B cell (primary cell): ENCODE measurements around the gene TULP1. TPM values are rescaled to one million over a fixed set of nuclear protein-coding genes. Genes with fewer than 3 reads are reported as not detected.
A peak's percentile ranks its signal among the peaks of the same experiment; 100 is the strongest.

Experiments
- ATAC-seq: fragments of 200-7000 bp; cut with Tn5 transposase; one replicate; pipeline ENCODE4 v1.10.0; 2021; ENCODE audit warnings: low read depth, mild to moderate bottlenecking, moderate number of reproducible peaks, moderate library complexity
- CTCF ChIA-PET: fragments of 350-600 bp; sonication (Branson Sonifier 250); formaldehyde crosslinking; loops from one replicate; lab custom pipeline; 2021; ENCODE audit warnings: antibody characterized with exemption, inconsistent platforms; lab: Charles Lee
- POLR2A ChIA-PET: fragments of 350-600 bp; sonication (Branson Sonifier 250); formaldehyde crosslinking; loops from one replicate; lab custom pipeline; 2021; ENCODE audit warnings: antibody characterized with exemption; lab: Charles Lee
- DNase-seq: peaks from one replicate; pipeline ENCODE4 v3.0.0; 2013
- H2AFZ ChIP-seq: 2 replicates; pipeline ENCODE4 v1.6.1; 2012; ENCODE audit warnings: mild to moderate bottlenecking, low read depth, low read length; ENCODE audit not compliant: insufficient read depth, poor library complexity, severe bottlenecking
- H3K27ac ChIP-seq, 2 donors: 1 replicate in 1 of 2; 2 replicates in 1 of 2; pipeline ENCODE4 v1.5.1; 2012 to 2013; ENCODE audit warnings: low read length in 2 of 2, mild to moderate bottlenecking in 2 of 2, moderate library complexity in 1 of 2
- H3K27me3 ChIP-seq, 4 experiments: fragments of 200-600 bp in 1 of 4; sonication (generic) in 1 of 4; replicated peaks in 1 of 4; 1 replicate in 2 of 4; 2 replicates in 2 of 4; pipeline versions ENCODE4 v1.6.1 to v1.7.0; 2013 to 2016; ENCODE audit warnings: low read length in 3 of 4, mild to moderate bottlenecking in 2 of 4, mixed read lengths in 1 of 4, moderate library complexity in 1 of 4; ENCODE audit not compliant: insufficient read depth in 4 of 4, control insufficient read depth in 3 of 4; ENCODE audit errors: control extremely low read depth in 1 of 4
- H3K36me3 ChIP-seq, 2 experiments: replicated peaks in 1 of 2; 1 replicate in 1 of 2; 2 replicates in 1 of 2; pipeline versions ENCODE4 v1.6.1 to v1.7.1; 2013; ENCODE audit warnings: low read length in 1 of 2; ENCODE audit not compliant: insufficient read depth in 2 of 2, control insufficient read depth in 1 of 2; ENCODE audit errors: control extremely low read depth in 1 of 2, extremely low read depth in 1 of 2
- H3K4me1 ChIP-seq, 2 donors: fragments of 200-600 bp in 1 of 2; sonication (generic) in 1 of 2; 1 replicate in 1 of 2; 2 replicates in 1 of 2; pipeline versions ENCODE4 v1.5.1 to v1.6.1; 2013 to 2017; ENCODE audit warnings: low read length in 2 of 2; ENCODE audit not compliant: control insufficient read depth in 2 of 2, insufficient read depth in 2 of 2
- H3K4me2 ChIP-seq: replicated peaks from 2 replicates; pipeline ENCODE3; 2012; ENCODE audit warnings: mild to moderate bottlenecking, low read depth, low read length; ENCODE audit not compliant: poor library complexity, severe bottlenecking
- H3K4me3 ChIP-seq, 5 experiments: fragments of 200-600 bp in 1 of 5; sonication (generic) in 1 of 5; 1 replicate in 3 of 5; 2 replicates in 2 of 5; pipeline versions ENCODE4 v1.5.1 to v1.7.0; 2011 to 2016; ENCODE audit warnings: low read length in 4 of 5, mild to moderate bottlenecking in 4 of 5, low read depth in 2 of 5, control low read depth in 1 of 5, moderate library complexity in 1 of 5; ENCODE audit not compliant: insufficient read depth in 1 of 5; ENCODE audit errors: control extremely low read depth in 1 of 5, extremely low read depth in 1 of 5
- H3K79me2 ChIP-seq: fragments of 200-600 bp; sonication (generic); one replicate; pipeline ENCODE4 v1.6.0; 2016; ENCODE audit warnings: low read length; ENCODE audit not compliant: control insufficient read depth, insufficient read depth
- H3K9ac ChIP-seq: fragments of 200-600 bp; sonication (generic); 2 replicates; pipeline ENCODE4 v1.6.1; 2017; ENCODE audit warnings: mild to moderate bottlenecking, low read length, moderate library complexity
- H3K9me3 ChIP-seq, 3 donors: one replicate each; pipeline versions ENCODE4 v1.6.1 to v1.7.1; 2013; ENCODE audit warnings: low read length in 2 of 3; ENCODE audit not compliant: control insufficient read depth in 2 of 3, insufficient read depth in 1 of 3; ENCODE audit errors: control extremely low read depth in 1 of 3
- H4K20me1 ChIP-seq: 2 replicates; pipeline ENCODE4 v1.6.0; 2012; ENCODE audit warnings: mild to moderate bottlenecking, low read length; ENCODE audit not compliant: insufficient read depth, control insufficient read depth, poor library complexity, severe bottlenecking
- H3K27ac Mint-ChIP-seq: one replicate; pipeline ENCODE4 v1.8.0; 2021; ENCODE audit warnings: mixed read lengths
- H3K27me3 Mint-ChIP-seq: one replicate; pipeline ENCODE4 v1.8.0; 2021; ENCODE audit warnings: mixed read lengths
- H3K4me1 Mint-ChIP-seq: one replicate; pipeline ENCODE4 v1.8.0; 2021; ENCODE audit warnings: mixed read lengths
- H3K4me3 Mint-ChIP-seq: one replicate; pipeline ENCODE4 v1.8.0; 2021; ENCODE audit warnings: mixed read lengths
- H3K9me3 Mint-ChIP-seq: one replicate; pipeline ENCODE4 v1.8.0; 2022; ENCODE audit warnings: mixed read lengths; ENCODE audit not compliant: insufficient read depth
- EZH2 ChIP-seq: IDR thresholded peaks from 2 replicates; pipeline ENCODE4 v1.6.1; 2012; ENCODE audit warnings: borderline replicate concordance, low read depth, mild to moderate bottlenecking, moderate library complexity, low read length; ENCODE audit not compliant: insufficient read depth, poor library complexity, severe bottlenecking
- WGBS: methylation state at CpG from one replicate; pipeline ENCODE4 v1.1.5; 2013; ENCODE audit warnings: missing lambda C conversion rate; ENCODE audit not compliant: insufficient coverage; 5-methylcytosine and 5-hydroxymethylcytosine counted together
- intact Hi-C: fragments of 100-400 bp; cut with micrococcal nuclease; formaldehyde crosslinking; loops from one replicate; pipeline ENCODE4 v1.10.0; 2022
- polyA minus RNA-seq: library from RNA; depleted of rRNA, polyadenylated mRNA; stranded (reverse); fragments of >200 nt; gene quantifications from 2 replicates; pipeline ENCODE4 v1.2.3, GENCODE V29; 2012
- polyA plus RNA-seq: library from polyadenylated mRNA; depleted of rRNA; stranded (reverse); fragments of >200 nt; gene quantifications from 2 replicates; pipeline ENCODE4 v1.2.3, GENCODE V29; 2012
- total RNA-seq, 2 donors: library from RNA; stranded (reverse); fragments of 120-200 nt in 1 of 2; gene quantifications; 1 replicate in 1 of 2; 2 replicates in 1 of 2; pipeline versions ENCODE4 v1.2.3 to v1.2.4, GENCODE V29; 2013 to 2022
- TF ChIP-seq, protein P1 (sequence below): fragments of 200-600 bp; IDR thresholded peaks from one replicate; pipeline ENCODE4 v1.8.0; 2022; ENCODE audit warnings: antibody characterized with exemption, mild to moderate bottlenecking

The TULP1 gene
- total RNA-seq (not detected in 2 replicates), polyA plus RNA-seq (not detected in 2 replicates), polyA minus RNA-seq (not detected in 2 replicates)
- not detected for total RNA-seq (2013)

DNA sequence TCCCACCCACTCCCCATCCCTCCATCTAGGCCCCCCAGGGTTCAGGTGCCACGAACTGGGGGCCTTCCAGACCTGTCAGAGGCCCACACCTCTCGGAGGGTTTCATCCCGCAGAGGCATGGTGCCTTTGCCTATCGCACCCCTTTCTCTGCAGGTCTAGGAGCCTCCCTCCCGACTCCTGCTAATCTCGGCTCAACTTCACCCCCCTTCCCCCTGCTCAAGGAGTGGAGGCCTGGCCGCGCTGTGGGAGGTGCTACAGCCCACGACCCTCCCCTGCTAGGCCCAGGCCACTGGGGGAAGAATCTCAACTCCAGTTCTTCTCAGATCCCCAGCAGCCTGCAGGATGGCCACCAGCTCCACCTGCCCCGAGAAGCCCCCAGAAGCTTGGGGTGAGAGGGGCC is at the start of gene TULP1:
Gene TULP1 (minus strand): TSS at position 157 of the 400 bp plus-strand sequence. CDS start 38 bp downstream, at position 119.
- ChIA-PET POLR2A (no interaction called here), CTCF (no interaction called here)
- ATAC-seq (no peak), DNase-seq (no peak)
- Mint-ChIP-seq H3K27ac (no peak within 1 kb of the TSS), H3K9me3 (no peaks in the 10 kb centered on the region), H3K4me1 (peaks cover 7% of the 10 kb centered on the region), H3K4me3 (no peak within 1 kb of the TSS), H3K27me3 (peaks cover 29% of the 10 kb centered on the region)
- H3K4me1 ChIP-seq = peaks cover 8 to 14% of the 10 kb centered on the region in 2 donors
- H3K27me3 ChIP-seq = peaks cover 0 to 34% (median 18%) of the 10 kb centered on the region in 4 experiments
- no peak within 1 kb of the TSS for H3K27ac ChIP-seq
- no peak within 1 kb of the TSS for H2AFZ ChIP-seq
- H3K36me3 ChIP-seq = no peaks in the 10 kb centered on the region
- H4K20me1 ChIP-seq = no peaks in the 10 kb centered on the region
- H3K79me2 ChIP-seq = no peaks in the 10 kb centered on the region
- TF ChIP-seq, protein P1, sequence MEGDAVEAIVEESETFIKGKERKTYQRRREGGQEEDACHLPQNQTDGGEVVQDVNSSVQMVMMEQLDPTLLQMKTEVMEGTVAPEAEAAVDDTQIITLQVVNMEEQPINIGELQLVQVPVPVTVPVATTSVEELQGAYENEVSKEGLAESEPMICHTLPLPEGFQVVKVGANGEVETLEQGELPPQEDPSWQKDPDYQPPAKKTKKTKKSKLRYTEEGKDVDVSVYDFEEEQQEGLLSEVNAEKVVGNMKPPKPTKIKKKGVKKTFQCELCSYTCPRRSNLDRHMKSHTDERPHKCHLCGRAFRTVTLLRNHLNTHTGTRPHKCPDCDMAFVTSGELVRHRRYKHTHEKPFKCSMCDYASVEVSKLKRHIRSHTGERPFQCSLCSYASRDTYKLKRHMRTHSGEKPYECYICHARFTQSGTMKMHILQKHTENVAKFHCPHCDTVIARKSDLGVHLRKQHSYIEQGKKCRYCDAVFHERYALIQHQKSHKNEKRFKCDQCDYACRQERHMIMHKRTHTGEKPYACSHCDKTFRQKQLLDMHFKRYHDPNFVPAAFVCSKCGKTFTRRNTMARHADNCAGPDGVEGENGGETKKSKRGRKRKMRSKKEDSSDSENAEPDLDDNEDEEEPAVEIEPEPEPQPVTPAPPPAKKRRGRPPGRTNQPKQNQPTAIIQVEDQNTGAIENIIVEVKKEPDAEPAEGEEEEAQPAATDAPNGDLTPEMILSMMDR = no peak
- TF ChIP-seq EZH2 = no peak
- H3K9me3 ChIP-seq = peaks cover 0 to 5% (median 0%) of the 10 kb centered on the region in 3 donors
- 91% methylated on average over 6 of the region's 10 CpGs for WGBS
- H3K4me2 ChIP-seq = peak within 1 kb of the TSS; percentile 50
- H3K9ac ChIP-seq = no peak within 1 kb of the TSS
- intact Hi-C loops = no loop called here
- no peak within 1 kb of the TSS for H3K4me3 ChIP-seq

DNA sequence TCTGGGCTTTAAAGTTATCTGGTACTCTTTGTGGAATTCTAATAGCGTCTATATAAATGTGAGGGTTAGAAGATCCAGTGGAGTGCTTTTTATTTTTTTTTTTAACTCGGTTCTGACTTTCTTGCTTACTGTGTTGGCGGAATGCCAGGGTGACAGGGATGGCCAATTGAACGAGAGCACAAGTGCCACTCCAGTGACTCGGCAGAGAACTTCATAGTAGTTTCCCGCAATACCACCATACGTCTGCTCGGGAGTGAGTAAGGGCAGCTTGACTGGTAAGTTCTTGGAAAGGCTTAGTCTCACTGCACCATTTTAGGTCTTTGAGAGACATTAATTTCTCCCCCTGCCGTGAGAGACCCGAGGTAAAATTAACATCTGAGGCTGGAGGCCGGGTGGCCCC is 49.4 kb upstream of the TULP1 start:
- H3K27me3 ChIP-seq = peaks cover 0 to 10% (median 1%) of the 10 kb centered on the region in 4 experiments
- no peak overlapping the region for H3K4me2 ChIP-seq
- ChIA-PET POLR2A (no interaction called here), CTCF (interaction anchor here (0.5 to 1.2 kb wide), 2 partner anchors 10 kb away, joined by 3 to 4 read pairs; no protein-coding TSS in a partner anchor)
- H3K36me3 ChIP-seq = no peaks in the 10 kb centered on the region
- H3K9me3 ChIP-seq = peaks cover 0 to 4% (median 0%) of the 10 kb centered on the region in 3 donors
- H4K20me1 ChIP-seq = no peaks in the 10 kb centered on the region
- Mint-ChIP-seq H3K27ac (no peak overlapping the region), H3K27me3 (peaks cover 34% of the 10 kb centered on the region), H3K9me3 (no peaks in the 10 kb centered on the region), H3K4me1 (peaks cover 5% of the 10 kb centered on the region), H3K4me3 (no peak overlapping the region)
- no peak overlapping the region for H3K9ac ChIP-seq
- ATAC-seq (no peak), DNase-seq (no peak)
- 73% methylated on average over 9 of the region's 11 CpGs for WGBS
- H2AFZ ChIP-seq = no peak overlapping the region
- H3K79me2 ChIP-seq = no peaks in the 10 kb centered on the region
- no peak overlapping the region for H3K27ac ChIP-seq
- intact Hi-C loops = no loop called here
- H3K4me1 ChIP-seq = no peaks in the 10 kb centered on the region
- H3K4me3 ChIP-seq = no peak overlapping the region
- TF ChIP-seq, protein P1 = no peak
- TF ChIP-seq EZH2 = no peak
